Chondrocyte (in vitro differentiated cells): Measurements from ENCODE around the gene DNAH14. TPM values are rescaled to one million over a fixed set of nuclear protein-coding genes. Genes with fewer than 3 reads are reported as not detected.
A peak's percentile ranks its signal among the peaks of the same experiment; 100 is the strongest.

Experiments used
- DNase-seq: peaks from one replicate; pipeline ENCODE4 v3.0.0; 2021; ENCODE audit warnings: mixed read lengths, low spot score
- H3K27ac Mint-ChIP-seq: one replicate; pipeline ENCODE4 v1.8.0; 2021; ENCODE audit warnings: mild to moderate bottlenecking, moderate library complexity, mixed read lengths; ENCODE audit not compliant: unreplicated experiment
- H3K27me3 Mint-ChIP-seq: 2 replicates; pipeline ENCODE4 v1.8.0; 2021; ENCODE audit warnings: low read depth, mixed read lengths
- H3K36me3 Mint-ChIP-seq: 2 replicates; pipeline ENCODE4 v1.8.0; 2021; ENCODE audit warnings: low read depth, mixed read lengths
- H3K4me1 Mint-ChIP-seq: 2 replicates; pipeline ENCODE4 v1.8.0; 2021; ENCODE audit warnings: low read depth, mild to moderate bottlenecking, mixed read lengths
- H3K4me3 Mint-ChIP-seq: one replicate; pipeline ENCODE4 v1.8.0; 2021; ENCODE audit warnings: mild to moderate bottlenecking, moderate library complexity, mixed read lengths; ENCODE audit not compliant: unreplicated experiment
- H3K9me3 Mint-ChIP-seq: 2 replicates; pipeline ENCODE4 v1.8.0; 2021; ENCODE audit warnings: low read depth, mixed read lengths
- total RNA-seq: library from RNA; stranded (reverse); gene quantifications from 3 replicates; pipeline ENCODE4 v1.2.1, GENCODE V29; 2021
- TF ChIP-seq, protein P1 (sequence below): fragments of 200-600 bp; sonication (generic); IDR thresholded peaks from 2 replicates; pipeline ENCODE4 v1.5.0; 2021; ENCODE audit warnings: antibody characterized with exemption, mild to moderate bottlenecking, moderate library complexity

Gene DNAH14
- total RNA-seq, 1 donor from 2014 or later: 16.0 TPM

DNA sequence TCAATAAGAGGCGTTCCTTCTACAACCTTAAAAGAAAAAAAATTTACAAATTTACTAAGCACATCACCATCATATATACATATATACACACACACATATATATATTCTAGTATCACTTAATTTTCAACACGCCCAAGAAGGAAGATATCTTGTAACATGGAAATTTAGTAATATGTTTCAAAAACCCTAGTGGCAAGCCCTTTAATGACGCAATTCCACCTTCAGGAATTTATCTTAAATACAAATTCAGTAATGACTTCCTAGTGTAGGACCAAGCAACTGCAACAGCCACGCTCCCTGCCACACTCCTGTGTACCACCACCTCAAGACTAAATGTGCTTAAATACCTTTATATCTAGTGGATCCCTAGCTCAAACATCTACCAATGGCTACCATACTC lies 485.8 kb downstream of the DNAH14 start:
- TF ChIP-seq, protein P1, sequence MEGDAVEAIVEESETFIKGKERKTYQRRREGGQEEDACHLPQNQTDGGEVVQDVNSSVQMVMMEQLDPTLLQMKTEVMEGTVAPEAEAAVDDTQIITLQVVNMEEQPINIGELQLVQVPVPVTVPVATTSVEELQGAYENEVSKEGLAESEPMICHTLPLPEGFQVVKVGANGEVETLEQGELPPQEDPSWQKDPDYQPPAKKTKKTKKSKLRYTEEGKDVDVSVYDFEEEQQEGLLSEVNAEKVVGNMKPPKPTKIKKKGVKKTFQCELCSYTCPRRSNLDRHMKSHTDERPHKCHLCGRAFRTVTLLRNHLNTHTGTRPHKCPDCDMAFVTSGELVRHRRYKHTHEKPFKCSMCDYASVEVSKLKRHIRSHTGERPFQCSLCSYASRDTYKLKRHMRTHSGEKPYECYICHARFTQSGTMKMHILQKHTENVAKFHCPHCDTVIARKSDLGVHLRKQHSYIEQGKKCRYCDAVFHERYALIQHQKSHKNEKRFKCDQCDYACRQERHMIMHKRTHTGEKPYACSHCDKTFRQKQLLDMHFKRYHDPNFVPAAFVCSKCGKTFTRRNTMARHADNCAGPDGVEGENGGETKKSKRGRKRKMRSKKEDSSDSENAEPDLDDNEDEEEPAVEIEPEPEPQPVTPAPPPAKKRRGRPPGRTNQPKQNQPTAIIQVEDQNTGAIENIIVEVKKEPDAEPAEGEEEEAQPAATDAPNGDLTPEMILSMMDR: no peak
- Mint-ChIP-seq H3K27ac (no peak overlapping the region), H3K9me3 (no peaks in the 10 kb centered on the region), H3K4me3 (no peak overlapping the region), H3K4me1 (peaks cover 2% of the 10 kb centered on the region), H3K27me3 (no peaks in the 10 kb centered on the region), H3K36me3 (peaks cover 36% of the 10 kb centered on the region)
- DNase-seq: no peak

DNA sequence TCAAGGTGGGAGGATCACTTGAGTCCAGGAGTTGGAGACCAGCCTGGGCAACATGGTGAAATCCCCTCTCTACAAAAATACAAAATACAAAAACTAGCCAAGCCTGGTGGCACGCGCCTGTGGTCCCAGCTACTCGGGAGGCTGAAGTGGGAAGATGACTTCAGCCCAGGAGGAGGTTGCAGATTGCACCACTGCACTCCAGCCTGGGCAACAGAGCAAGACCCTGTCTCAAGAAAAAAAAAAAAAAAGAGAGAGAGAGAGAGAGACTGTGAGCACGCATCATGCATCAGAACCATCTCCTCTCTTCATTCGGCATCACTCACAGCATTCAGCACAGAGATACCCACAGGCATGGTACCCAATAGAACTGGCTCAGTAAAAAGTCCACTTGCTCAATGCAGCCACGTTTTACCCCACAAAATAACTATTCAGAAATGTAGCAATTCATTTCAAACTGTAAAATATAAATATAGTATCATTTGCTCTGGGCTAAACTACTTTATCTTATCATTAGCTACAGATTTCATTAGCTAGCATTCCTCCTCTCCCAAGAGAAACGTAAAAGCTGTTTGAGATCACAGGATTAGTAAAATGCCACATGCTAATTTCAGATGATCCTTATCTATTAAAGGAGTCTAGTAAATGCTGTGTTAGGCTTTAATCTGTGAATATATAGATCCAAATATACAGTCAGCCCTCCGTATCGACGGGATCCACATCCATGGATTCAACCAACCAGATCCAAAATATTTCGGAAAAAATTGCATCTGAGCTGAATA lies 486.7 kb downstream of the DNAH14 start:
- Mint-ChIP-seq H3K4me1 (peaks cover 4% of the 10 kb centered on the region), H3K4me3 (no peak overlapping the region), H3K27ac (no peak overlapping the region), H3K36me3 (peaks cover 32% of the 10 kb centered on the region), H3K27me3 (no peaks in the 10 kb centered on the region), H3K9me3 (no peaks in the 10 kb centered on the region)
- DNase-seq: no peak
- TF ChIP-seq, protein P1: no peak

DNA sequence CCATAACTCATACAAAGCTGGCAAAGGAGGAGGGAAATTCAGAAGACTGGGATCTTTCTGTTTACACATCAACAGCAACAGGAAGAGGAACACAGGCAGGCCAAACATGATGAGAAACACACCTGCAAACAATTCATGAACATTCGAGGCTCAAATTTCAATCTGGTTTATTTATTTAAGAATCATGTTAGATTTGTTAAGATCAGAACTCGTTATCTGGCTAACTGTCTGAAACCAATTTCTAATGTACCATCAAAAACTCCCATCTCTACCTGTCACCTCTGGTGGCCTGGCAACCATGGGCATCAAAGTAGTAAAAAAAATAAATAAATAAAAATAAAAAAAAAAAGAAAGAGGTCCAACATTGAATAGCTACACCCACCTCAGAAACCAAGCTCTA lies 488.6 kb downstream of the DNAH14 start:
- Mint-ChIP-seq H3K9me3 (no peaks in the 10 kb centered on the region), H3K4me3 (no peak overlapping the region), H3K36me3 (peaks cover 23% of the 10 kb centered on the region), H3K27me3 (no peaks in the 10 kb centered on the region), H3K4me1 (peaks cover 17% of the 10 kb centered on the region), H3K27ac (no peak overlapping the region)
- no peak for DNase-seq
- TF ChIP-seq, protein P1: no peak

DNA sequence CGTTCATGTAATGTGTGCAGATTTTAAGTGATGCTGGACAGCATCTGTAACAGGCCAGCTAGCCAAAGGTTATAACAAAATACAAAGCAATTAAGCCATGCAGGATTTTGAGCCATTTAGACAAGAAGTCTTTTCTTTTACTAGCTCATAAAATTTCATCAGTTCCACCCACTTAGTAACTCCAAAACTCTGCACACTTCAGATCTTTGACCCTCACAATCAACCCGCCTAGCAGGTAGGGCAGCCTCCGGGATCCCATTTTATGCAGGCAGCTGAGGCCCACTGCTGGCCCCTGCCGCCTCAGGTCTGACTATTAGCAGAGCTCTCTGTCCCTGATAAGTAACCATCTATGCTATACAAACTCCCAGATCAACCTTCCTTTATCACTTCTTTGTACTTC lies 489.1 kb downstream of the DNAH14 start:
- TF ChIP-seq, protein P1: no peak
- H3K36me3 Mint-ChIP-seq: peaks cover 23% of the 10 kb centered on the region
- no peaks in the 10 kb centered on the region for H3K9me3 Mint-ChIP-seq
- H3K27me3 Mint-ChIP-seq: no peaks in the 10 kb centered on the region
- H3K4me3 Mint-ChIP-seq: no peak overlapping the region
- peaks cover 23% of the 10 kb centered on the region for H3K4me1 Mint-ChIP-seq
- H3K27ac Mint-ChIP-seq: no peak overlapping the region
- DNase-seq: no peak

DNA sequence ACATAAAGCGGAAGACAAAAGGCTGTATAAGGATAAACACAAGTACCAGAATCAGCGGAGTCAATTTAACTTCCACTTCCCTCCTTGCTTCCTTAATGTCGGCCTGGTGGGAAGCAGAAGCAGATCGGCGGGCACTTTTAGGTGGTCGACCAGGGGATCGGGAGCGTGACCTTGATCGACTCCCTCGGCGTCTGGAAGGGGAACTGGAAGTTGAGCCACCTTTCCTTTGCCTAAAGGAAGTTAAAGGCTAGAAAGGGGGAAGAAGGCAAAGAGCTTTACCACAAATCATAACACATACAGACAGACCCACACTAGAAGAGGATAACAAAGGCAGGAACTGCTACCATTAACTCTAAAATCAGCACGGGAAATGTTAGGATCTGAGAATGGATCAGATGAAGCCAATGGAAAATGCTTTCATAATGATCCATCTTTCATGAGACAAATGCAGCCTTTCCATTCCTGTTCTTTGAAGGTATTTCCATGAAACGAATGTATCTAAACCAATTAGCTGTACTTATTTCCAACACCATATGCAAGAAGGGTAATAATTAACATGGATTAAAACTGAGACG lies 492.6 kb downstream of the DNAH14 start:
- Mint-ChIP-seq H3K36me3 (peaks cover 12% of the 10 kb centered on the region), H3K9me3 (no peaks in the 10 kb centered on the region), H3K27ac (peak overlapping the region; percentile 74), H3K4me1 (peaks cover 56% of the 10 kb centered on the region), H3K4me3 (no peak overlapping the region), H3K27me3 (no peaks in the 10 kb centered on the region)
- TF ChIP-seq, protein P1: no peak
- DNase-seq: no peak
